HG02884 (cell line): ENCODE data around the gene PKHD1.

Source experiments
- ATAC-seq: cut with Tn5 transposase; IDR thresholded peaks from one replicate; pipeline ENCODE4 v1.9.1; 2021; ENCODE audit warnings: mild to moderate bottlenecking, moderate library complexity; ENCODE audit not compliant: unreplicated experiment

PKHD1 gene

DNA sequence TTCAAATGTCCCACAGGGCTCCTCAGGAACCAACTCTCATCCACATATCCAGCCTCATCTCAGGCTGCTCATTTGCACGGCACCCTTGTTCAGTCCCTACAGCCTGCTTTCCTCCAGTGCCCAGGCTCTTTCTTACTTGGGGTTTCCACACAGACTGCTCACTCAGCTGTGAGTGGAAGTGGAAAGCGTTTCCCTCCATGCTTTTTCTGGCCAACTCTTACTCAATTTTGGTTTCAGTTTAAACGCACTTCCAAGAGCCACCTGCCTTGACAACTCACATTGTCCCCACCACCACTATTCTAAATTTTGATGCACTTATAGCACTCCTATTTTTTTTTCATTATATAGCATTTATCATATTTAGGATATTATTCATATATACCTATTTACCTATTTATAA, 367.1 kb downstream of the PKHD1 start:
- ATAC-seq = no peak

DNA sequence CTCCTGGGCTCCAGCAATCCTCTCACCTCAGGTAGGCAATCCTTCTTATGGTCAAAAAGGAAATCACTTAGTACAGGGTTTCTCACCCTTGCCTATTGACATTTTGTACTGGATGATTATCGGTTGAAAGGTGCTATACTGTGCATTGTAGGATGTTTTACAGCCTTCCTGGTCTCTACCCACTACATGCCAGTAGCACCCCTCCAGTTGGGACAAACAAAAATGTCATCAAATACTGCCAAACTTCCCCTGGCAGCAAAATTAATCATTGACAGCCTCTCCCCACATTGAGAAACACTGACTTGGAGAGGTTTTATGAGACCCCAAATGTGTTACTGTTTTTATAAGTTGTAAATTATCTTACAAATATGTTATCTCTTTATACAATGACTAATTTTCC, 368.1 kb downstream of the PKHD1 start:
- ATAC-seq = no peak

DNA sequence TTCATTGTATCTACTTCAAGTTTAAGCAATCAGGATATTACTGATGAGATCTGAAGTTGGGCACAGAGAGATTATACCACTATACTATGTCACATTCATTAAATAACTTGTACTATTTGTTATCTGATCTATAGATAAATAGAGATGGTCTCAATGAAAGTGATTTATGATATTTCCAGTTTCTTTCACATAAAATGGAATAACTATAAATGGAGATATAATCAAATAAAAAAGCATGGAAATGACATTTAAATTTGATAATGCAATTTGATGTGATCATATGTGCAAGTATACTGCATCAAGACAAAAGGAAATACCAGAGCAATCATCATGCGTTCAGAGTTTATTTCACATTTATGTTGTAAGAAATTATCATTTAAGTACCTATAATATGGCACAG, 368.9 kb downstream of the PKHD1 start:
- ATAC-seq = no peak

DNA sequence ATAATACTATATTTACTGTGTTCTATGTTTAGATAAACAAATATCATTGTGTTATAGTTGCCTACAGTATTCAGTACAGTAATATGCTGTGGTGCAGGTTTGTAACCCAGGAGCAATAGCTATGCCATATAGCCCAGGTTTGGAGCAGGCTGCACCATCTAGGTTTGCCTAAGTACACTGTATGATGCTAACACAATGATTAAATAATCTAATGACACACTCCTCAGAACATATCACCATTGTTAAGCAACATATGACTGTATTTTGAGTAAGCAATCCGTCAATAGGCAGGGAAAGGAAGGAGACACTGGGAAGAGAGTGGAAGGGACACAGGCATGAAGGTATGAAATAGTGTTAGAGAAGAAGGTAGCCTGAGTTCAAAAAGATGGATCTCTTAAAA, 369.9 kb downstream of the PKHD1 start:
- no peak for ATAC-seq

DNA sequence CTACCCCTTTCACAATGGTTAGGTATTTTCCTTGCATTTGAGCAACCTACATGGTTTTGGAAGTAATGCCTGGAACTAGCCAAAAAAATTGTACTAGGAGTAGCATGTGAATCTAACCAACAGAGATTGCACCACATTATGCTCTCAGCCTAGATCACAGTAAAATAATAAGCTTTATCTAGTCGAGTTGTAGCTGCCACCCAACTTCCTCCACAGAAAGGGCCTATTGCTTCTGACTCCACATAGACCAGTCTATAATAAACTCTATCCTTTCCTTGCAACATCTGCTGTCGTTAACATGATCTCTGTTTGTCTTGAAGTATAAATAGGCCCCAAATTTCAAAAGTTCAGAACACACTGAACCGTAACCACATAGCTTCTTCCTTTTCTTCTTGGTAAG, 375.5 kb downstream of the PKHD1 start:
- ATAC-seq = no peak

DNA sequence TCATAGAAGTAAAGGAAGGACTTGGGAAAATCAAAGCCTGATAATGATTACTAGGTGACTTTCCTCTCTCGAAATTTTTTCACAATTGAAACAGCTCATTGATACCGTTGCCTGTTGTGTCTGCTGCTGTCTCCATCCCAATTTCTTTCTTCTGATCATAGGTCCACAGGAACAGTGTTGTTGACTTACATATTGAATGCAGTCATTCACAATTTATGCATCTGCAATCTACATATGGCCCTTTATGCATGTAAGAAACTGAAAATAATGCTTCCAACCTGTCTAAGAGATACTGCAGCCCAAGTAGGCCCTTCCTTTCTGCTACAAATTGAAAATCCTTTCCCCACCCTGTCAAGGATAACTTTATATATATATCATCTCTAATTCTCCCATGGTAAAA, 381.3 kb downstream of the PKHD1 start:
- ATAC-seq = no peak

DNA sequence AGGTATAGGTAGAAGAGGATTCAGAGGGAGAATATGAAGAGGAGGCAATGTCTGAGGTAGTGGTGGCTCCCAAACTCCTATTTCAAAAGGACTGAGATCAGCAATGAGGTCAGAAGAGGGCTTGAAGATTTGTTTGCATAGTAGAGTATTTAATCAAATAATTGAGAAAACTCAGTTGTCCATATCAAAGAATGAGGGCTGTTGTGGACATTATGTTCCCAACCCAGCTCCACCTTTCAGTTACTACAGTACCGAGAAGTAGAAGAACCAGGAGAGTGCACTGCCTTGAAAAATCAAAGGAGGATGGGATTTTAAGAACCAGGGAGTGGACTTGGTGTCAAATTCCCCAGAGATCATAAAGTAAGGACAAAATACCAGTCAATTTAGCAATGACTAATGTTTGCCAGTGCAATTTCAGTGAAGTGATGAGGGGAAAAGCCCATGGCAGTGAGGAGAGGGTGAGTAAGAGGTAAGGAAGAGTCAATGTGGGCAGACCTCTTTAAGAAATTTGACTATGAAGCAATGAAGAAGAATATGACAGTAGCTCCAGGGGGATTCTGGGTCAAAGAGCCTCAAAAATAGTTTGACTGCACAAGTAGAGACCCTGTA, 382.4 kb downstream of the PKHD1 start:
- no peak for ATAC-seq

DNA sequence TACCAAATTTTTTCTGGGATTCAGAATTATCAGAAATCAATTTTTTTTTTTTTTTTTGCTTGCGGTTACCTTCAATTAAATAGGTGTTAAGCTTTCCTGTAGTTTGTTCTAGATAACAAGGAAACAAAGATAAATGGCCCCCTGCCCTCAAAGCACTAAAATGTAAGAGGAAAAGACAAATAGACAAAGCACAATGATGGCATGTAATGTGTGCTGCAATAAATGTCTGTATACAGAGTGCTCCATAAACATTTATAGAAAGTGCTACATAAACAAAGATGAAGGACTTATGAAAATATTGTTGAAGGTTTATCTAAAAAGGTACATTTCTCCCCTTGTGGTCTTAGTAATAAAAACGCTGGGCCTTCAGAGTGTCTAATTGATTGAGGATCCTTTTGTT, 384.6 kb downstream of the PKHD1 start:
- no peak for ATAC-seq

DNA sequence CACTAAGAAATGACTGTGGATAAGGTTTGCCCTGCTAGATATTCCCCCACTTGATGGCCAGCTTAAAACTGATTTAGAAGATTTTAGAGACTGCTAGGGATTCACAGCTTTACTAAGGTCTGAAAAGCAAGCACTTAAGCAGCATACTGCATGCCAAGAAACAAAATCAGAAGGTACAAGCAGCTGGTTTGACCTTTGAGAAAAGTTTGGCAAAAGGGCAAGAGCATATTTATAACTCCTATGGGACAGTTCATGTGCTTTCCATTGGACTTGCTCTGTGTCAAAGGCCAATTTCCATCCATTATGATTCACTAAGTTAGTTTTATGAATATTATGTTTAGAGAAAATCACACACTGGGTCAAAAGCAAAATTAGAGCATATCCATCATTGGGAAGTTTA, 402.8 kb downstream of the PKHD1 start:
- ATAC-seq = no peak

DNA sequence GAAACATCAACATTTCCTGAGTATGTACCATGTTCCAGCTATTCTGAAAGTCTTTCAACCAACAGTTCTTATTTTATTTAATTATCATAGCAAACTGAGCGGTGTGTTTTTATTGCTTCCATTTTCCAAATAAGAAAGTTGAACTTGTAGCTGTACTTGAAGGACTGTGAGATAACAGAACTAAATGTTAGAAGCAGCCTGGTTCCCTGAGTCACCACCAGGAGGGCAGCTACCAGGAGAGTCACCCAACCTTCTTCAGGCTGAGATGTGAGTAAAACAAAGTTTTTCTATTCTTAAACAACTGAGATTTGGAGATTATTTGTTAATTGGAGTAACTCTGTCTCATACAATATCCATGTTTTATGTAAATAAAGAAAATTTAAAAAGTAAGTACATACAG, 403.4 kb downstream of the PKHD1 start:
- ATAC-seq = no peak

DNA sequence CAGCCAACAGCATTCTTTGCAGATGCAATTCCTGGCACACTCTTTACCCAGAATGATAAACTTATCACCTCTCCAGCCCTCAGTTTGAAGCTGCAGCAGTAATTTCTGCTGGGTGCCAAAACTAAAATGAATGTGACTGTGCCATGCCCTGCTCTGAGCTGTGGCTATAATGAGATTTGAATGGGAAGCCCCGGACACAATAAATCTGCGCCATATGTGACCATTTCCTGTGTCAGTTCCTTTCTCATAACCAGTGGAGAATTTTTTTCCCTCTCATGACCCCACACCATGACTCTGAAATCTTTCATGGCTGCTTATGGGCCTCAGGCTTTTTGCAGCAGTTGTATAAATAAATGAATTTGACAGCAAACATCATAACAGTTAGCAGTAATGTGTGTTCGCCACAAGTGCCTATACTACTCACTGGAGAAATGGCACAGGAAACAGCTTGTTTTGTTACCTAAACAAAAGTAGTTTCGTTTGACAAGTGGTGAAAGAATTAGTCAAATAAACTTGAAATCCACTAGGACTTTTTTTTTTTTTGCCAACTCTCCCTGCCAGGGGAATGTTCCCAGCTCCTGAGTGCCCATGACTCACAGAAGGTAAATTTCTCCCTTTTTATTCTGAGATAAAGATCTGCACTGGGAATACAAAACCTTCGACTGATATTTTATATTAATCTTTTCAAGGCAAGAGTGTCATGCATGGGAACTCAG, 408.4 kb downstream of the PKHD1 start:
- ATAC-seq = peak; percentile 61

DNA sequence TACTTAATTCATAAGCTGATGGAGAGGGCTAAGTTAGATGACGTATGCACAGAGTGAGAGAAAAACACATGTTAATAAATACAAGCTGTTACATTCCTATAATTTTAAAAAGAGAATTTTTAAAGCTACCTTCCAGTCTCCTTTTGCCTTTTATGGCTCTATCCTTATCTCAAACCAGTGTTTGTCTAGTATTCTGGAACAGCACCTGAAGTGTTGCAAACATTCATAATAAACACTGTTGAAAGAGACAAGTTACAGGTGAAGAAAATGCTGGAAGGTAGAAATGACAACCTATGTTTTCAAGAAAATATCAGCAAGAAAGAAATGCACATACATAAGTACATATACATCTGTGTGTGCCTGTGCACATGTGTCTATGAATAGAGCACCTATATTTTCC, 409.1 kb downstream of the PKHD1 start:
- ATAC-seq = no peak

DNA sequence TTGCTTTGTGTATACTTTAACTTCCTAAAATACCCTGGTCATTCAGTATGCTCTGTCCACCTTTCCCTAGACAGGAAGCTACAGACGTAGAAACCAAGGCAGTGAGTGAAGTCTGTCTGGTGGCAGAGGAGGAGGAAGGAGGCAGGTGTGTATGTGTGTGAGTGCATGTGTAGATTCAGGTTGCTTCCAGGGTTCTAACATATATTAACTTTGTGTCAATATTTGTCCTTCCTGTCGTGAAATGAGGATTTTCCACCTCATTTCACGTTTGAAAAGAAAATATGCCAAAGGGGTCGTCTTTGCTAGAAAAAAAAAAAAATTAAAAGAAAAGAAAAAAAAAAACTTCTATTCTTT, 411.5 kb downstream of the PKHD1 start:
- ATAC-seq = no peak

DNA sequence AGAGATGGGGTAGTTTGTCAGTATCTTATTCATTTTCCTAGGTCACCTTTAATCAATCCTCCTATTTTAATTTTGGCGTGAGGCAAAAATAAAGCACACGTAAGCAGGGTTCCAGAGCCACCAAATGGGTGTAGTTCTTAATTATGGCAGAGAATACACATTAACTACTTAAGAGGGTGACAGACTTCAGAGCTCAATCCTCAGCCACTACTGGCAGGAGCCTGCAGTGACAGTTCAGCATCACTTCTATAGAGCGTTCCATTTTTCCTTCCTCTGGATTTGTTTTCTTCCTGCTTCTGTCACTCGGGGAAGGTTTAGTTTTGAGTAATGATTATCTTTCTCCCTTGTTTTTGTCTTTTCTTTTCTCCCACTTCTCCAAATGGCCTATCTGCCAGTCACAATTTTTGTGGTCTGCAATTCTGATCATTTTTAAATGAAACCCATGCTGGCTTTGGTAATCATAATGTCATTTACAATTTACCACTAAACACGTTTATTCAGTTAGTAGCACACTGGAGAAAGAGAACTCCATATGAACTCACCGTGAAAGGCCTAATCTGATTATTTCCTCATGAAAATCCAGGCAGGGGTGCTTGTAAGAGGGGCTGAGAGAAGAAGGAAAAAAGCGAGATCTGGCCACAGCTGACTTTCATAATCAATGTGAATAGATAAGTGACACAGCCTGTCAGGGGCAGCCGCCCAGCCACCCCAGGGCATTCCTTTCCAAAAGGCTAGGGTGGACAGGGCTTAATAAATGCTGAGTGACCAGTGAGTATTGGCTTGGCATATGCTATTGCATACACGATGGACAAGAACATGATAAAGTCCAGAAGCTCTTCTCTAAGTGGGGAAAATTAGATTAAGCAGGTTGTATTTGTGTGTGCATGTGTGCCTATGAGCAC, 412.1 kb downstream of the PKHD1 start:
- ATAC-seq = no peak

DNA sequence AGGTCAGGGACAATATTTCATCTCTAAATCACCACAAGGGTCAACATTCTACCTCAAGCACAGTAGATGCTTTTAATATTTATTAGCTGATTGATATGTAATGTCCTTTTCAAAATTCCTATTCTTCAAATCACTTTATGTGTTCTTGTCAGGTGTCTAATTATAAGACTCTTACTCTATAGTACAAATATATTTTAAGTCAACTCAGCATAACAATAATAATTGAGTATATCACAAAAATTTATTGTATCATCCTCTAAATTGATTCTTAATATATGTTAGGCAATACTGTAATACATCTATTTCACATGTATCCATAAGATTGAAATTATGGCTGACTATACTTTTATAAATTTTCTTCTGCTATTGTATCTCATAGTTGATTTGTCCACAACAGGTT, 423.9 kb downstream of the PKHD1 start:
- ATAC-seq = no peak

DNA sequence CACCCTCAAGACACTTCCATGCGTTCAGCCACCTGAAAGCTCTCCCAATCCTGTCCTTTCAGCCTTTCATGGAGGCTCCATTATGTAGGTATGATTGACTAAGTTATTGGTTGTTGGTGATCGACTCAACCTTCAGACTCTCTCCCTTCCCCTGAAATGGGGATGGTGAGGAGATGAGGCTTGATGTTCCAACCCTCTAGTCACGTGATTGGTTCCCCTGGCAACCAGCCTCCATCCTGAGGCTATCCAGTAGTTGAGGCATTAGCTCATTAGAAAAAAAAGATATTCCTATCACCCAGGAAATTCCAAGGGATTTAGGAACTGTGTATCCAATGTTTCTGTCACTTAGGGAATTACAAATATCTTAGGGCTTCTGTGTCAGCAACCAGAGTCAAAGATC, 426.6 kb downstream of the PKHD1 start:
- ATAC-seq = no peak

DNA sequence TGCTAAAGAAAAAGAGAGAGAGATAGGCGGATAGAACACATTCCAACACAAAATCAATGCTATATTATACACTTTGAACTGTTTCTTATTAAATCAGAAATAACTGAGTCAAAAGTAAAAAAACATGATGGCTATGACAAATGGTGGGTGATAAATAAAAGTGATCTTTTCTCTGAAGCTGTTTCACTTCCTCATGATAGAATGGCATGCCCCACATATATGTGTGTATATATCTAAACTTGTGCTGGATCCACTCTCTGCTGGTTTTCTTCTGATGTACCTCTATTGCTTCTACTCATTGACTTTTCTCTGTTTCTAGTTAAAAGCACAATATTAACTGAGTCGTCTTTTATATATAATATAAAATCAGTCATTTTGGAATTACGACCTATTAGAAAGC, 429.9 kb downstream of the PKHD1 start:
- ATAC-seq = no peak

DNA sequence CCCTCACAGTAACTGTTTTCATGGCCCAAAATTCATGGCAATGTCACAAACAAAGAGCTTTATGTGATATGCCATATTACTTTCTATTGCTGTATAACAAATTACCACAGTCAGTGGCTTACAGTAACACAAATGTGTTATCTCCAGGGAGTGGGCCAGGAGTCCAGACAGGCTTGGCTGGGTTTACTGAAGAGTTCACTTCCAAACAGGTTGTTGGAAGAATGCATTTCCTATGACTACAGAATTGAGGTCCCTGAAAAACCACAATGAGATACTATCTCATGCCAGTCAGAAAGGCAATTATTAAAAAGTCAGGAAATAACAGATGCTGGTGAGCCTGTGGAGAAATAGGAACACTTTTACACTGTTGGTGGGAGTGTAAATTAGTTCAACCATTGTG, 431.9 kb downstream of the PKHD1 start:
- ATAC-seq = no peak

DNA sequence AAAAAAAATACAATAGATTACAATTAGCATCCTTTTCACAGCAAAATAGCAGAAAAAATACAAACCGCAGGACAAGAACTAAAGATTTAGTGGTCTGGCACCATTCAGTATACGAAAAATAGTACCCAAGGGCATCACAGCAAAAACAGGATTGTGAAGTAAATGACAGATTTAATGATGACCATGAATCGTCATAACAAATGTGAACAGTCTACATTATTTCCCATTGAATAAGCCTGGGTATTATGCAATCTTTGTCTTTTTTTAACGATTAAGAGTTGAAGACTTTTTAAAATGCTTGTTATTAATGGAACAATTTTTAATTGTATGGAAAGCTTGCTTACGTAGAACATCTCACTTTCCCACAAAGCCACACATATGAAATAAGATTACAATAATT, 432.8 kb downstream of the PKHD1 start:
- no peak for ATAC-seq

DNA sequence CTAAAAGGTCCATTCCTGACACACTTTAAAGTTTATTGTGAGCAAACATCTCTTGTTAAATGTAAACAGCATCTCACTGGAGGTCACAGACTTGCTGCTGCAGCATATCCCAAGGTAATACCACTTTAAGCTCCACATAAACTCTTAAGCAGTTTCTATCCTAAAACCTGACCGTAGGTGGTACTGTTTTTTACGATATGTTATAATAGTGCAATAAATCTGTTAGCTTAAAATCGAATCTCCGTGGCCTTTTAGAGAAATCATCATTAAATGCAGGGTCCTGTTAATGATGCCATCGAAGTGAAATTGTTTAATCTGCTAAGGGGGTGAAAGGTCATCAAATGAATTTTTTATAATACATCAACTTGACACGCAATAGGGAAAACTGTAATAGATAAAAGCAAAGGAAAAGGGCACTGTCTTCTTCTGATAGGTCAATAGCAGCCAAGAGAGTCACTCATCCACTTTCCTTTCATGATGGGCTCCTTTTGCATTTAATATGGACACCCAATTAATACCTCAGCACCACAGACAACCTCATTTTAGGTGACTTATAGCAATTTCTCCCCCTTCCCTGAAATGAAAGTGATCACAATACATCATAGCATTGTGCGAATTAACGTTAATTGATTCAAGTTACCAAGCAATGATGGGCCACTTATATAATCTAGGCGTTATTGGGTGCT, 436.1 kb downstream of the PKHD1 start:
- no peak for ATAC-seq

DNA sequence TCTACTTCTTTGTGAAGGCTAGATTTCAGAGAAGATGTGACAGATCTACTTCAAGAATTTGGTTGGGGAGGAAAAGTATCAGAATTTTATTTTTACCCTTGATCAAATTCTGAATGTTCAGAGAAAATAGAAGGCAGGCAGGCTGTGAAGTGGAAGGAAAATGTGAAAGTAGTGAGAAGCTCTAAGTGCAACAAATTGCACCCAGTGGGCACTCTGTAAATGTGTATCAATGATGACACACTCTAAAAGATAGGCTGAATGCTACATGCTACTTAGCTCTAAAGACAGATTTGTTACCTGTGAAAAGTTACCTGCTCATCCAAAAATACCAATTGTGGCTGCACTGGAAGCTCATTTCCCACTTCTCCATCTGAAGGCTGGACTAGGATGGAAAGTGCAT, 438.6 kb downstream of the PKHD1 start:
- ATAC-seq = no peak

DNA sequence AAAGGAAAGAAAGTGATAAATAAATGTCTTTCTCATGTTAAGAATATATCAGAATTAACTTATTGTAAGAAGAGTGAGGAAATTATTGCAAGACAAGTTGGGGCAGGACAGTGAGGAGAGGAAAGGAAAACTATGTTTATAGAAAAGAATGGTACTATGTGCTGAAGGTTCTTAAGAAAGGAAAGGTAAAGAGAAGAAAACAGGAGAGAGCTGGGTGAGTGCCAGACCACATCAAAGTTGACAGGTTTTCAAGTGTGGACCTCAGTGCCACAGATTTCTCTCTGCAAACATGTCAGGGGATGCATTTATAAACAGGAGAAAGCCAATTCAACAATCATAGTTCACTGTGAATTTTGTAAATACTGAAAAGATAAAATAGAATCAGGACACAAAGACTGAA, 439.2 kb downstream of the PKHD1 start:
- no peak for ATAC-seq
